PC-3 (cell line): ENCODE results near the gene PPL.

ENCODE experiments used
- EZH2phosphoT487 ChIP-seq: fragments of 300-600 bp; sonication (generic); IDR thresholded peaks from 2 replicates; pipeline ENCODE4 v1.6.1; 2018; ENCODE audit warnings: mild to moderate bottlenecking, antibody characterized with exemption, low read length, borderline replicate concordance
- TF ChIP-seq, protein P1 (sequence below): fragments of 300-600 bp; sonication (generic); conservative IDR thresholded peaks from 2 replicates; pipeline ENCODE4 v1.5.1; 2017; ENCODE audit warnings: antibody characterized with exemption, low read depth, mild to moderate bottlenecking, low read length

DNA sequence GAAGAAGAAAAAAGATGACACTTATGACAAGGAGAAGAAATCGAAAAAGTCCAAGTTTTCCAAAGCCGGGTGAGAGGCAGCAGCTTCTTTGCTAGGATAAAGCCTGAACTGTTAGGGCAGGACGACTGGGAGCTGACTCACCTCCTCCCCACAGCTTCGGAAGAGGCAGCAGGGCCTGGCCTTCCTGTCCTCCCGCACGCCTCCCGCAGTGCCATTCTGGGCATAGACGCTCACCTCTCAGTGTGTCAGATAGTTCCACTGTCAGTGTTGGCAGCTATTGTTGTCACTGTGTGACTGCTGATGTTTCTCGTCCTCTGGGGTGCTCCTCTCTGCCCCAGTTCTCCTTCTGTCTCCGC is 77.1 kb downstream of the PPL start:
- TF ChIP-seq, protein P1, sequence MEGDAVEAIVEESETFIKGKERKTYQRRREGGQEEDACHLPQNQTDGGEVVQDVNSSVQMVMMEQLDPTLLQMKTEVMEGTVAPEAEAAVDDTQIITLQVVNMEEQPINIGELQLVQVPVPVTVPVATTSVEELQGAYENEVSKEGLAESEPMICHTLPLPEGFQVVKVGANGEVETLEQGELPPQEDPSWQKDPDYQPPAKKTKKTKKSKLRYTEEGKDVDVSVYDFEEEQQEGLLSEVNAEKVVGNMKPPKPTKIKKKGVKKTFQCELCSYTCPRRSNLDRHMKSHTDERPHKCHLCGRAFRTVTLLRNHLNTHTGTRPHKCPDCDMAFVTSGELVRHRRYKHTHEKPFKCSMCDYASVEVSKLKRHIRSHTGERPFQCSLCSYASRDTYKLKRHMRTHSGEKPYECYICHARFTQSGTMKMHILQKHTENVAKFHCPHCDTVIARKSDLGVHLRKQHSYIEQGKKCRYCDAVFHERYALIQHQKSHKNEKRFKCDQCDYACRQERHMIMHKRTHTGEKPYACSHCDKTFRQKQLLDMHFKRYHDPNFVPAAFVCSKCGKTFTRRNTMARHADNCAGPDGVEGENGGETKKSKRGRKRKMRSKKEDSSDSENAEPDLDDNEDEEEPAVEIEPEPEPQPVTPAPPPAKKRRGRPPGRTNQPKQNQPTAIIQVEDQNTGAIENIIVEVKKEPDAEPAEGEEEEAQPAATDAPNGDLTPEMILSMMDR, result no peak
- no peak for TF ChIP-seq EZH2phosphoT487
